Liver (tissue), 3 donors: ENCODE data around the gene LPP.

Experiments
- CTCF ChIP-seq: fragments of 150-350 bp; IDR thresholded peaks from 2 replicates; pipeline ENCODE4 v1.5.1; 2017; ENCODE audit warnings: improper control_type of control experiment, low read depth, low read length; ENCODE audit not compliant: missing input control
- GABPA ChIP-seq, 2 donors: IDR thresholded peaks in 1 of 2; conservative IDR thresholded peaks in 1 of 2; 2 replicates each; pipeline ENCODE4 v1.6.1; 2016; ENCODE audit warnings: antibody characterized with exemption in 2 of 2, mild to moderate bottlenecking in 1 of 2, moderate library complexity in 1 of 2
- HNF4A ChIP-seq, 2 donors: conservative IDR thresholded peaks; 2 replicates each; pipeline ENCODE4 v1.6.1; 2016; ENCODE audit warnings: antibody characterized with exemption in 2 of 2, mild to moderate bottlenecking in 2 of 2
- JUND ChIP-seq, 2 donors: IDR thresholded peaks; 2 replicates each; pipeline ENCODE4 v1.6.1; 2016; ENCODE audit warnings: antibody characterized with exemption in 2 of 2
- MAX ChIP-seq: IDR thresholded peaks from 2 replicates; pipeline ENCODE4 v1.6.1; 2016; ENCODE audit warnings: antibody characterized with exemption
- NR2F2 ChIP-seq: IDR thresholded peaks from 2 replicates; pipeline ENCODE4 v1.6.1; 2016; ENCODE audit warnings: antibody characterized with exemption
- RAD21 ChIP-seq, 2 donors: IDR thresholded peaks; 2 replicates each; pipeline ENCODE4 v1.6.1; 2016; ENCODE audit warnings: antibody characterized with exemption in 2 of 2, mild to moderate bottlenecking in 2 of 2
- RXRA ChIP-seq, 2 donors: IDR thresholded peaks; 2 replicates each; pipeline ENCODE4 v1.6.1; 2017 to 2018; ENCODE audit warnings: antibody characterized with exemption in 2 of 2, mild to moderate bottlenecking in 1 of 2
- SP1 ChIP-seq: IDR thresholded peaks from 2 replicates; pipeline ENCODE4 v1.6.1; 2018; ENCODE audit warnings: antibody characterized with exemption, mild to moderate bottlenecking
- TAF1 ChIP-seq: conservative IDR thresholded peaks from 2 replicates; pipeline ENCODE4 v1.6.1; 2016; ENCODE audit warnings: antibody characterized with exemption, mild to moderate bottlenecking
- YY1 ChIP-seq: IDR thresholded peaks from 2 replicates; pipeline ENCODE4 v1.6.1; 2016; ENCODE audit warnings: antibody characterized with exemption, mild to moderate bottlenecking
- TF ChIP-seq, protein P1 (sequence below): IDR thresholded peaks from 2 replicates; pipeline ENCODE4 v1.6.1; 2016; ENCODE audit warnings: antibody characterized with exemption
- TF ChIP-seq, protein P2 (sequence below): IDR thresholded peaks from 2 replicates; pipeline ENCODE4 v1.6.1; 2016; ENCODE audit warnings: antibody characterized with exemption, mild to moderate bottlenecking
- TF ChIP-seq, protein P3 (sequence below): IDR thresholded peaks from 2 replicates; pipeline ENCODE4 v1.6.1; 2016; ENCODE audit warnings: antibody characterized with exemption
- donor health status: healthy.
- donor health status: healthy.

GRCh38 chr3:188211476-188211875 is 57.5 kb downstream of the LPP start:
- TF ChIP-seq MAX (no peak), TAF1 (no peak), CTCF (no peak), YY1 (no peak), NR2F2 (no peak), RXRA (IDR thresholded peaks at IDR 0.05) (no peak), SP1 (no peak), HNF4A (conservative IDR thresholded peaks at IDR 0.05) (no peak), JUND (IDR thresholded peaks at IDR 0.05) (no peak), RAD21 (IDR thresholded peaks at IDR 0.05) (no peak), GABPA (IDR thresholded peaks at IDR 0.05 in 1 of 2, conservative IDR thresholded peaks at IDR 0.05 in 1 of 2) (no peak)
- TF ChIP-seq, protein P1, sequence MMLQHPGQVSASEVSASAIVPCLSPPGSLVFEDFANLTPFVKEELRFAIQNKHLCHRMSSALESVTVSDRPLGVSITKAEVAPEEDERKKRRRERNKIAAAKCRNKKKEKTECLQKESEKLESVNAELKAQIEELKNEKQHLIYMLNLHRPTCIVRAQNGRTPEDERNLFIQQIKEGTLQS = no peak
- TF ChIP-seq, protein P2, sequence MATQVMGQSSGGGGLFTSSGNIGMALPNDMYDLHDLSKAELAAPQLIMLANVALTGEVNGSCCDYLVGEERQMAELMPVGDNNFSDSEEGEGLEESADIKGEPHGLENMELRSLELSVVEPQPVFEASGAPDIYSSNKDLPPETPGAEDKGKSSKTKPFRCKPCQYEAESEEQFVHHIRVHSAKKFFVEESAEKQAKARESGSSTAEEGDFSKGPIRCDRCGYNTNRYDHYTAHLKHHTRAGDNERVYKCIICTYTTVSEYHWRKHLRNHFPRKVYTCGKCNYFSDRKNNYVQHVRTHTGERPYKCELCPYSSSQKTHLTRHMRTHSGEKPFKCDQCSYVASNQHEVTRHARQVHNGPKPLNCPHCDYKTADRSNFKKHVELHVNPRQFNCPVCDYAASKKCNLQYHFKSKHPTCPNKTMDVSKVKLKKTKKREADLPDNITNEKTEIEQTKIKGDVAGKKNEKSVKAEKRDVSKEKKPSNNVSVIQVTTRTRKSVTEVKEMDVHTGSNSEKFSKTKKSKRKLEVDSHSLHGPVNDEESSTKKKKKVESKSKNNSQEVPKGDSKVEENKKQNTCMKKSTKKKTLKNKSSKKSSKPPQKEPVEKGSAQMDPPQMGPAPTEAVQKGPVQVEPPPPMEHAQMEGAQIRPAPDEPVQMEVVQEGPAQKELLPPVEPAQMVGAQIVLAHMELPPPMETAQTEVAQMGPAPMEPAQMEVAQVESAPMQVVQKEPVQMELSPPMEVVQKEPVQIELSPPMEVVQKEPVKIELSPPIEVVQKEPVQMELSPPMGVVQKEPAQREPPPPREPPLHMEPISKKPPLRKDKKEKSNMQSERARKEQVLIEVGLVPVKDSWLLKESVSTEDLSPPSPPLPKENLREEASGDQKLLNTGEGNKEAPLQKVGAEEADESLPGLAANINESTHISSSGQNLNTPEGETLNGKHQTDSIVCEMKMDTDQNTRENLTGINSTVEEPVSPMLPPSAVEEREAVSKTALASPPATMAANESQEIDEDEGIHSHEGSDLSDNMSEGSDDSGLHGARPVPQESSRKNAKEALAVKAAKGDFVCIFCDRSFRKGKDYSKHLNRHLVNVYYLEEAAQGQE = no peak
- TF ChIP-seq, protein P3, sequence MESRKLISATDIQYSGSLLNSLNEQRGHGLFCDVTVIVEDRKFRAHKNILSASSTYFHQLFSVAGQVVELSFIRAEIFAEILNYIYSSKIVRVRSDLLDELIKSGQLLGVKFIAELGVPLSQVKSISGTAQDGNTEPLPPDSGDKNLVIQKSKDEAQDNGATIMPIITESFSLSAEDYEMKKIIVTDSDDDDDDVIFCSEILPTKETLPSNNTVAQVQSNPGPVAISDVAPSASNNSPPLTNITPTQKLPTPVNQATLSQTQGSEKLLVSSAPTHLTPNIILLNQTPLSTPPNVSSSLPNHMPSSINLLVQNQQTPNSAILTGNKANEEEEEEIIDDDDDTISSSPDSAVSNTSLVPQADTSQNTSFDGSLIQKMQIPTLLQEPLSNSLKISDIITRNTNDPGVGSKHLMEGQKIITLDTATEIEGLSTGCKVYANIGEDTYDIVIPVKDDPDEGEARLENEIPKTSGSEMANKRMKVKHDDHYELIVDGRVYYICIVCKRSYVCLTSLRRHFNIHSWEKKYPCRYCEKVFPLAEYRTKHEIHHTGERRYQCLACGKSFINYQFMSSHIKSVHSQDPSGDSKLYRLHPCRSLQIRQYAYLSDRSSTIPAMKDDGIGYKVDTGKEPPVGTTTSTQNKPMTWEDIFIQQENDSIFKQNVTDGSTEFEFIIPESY = no peak
